HG03060 (cell line): ENCODE measurements around the gene CRIP2.

Source experiments
- ATAC-seq: cut with Tn5 transposase; IDR thresholded peaks from one replicate; pipeline ENCODE4 v1.9.1; 2021; ENCODE audit warnings: low read depth, moderate number of reproducible peaks; ENCODE audit not compliant: unreplicated experiment

The CRIP2 gene

GRCh38 chr14:105442834-105443233 is 31.8 kb upstream of the CRIP2 start:
- ATAC-seq, result no peak

- no peak for ATAC-seq
These were observed 29.8 kb upstream of the CRIP2 start for GRCh38 chr14:105444859-105445258.

- no peak for ATAC-seq
These were observed 29.3 kb upstream of the CRIP2 start for GRCh38 chr14:105445290-105445689.

- no peak for ATAC-seq
These were observed 28.4 kb upstream of the CRIP2 start for GRCh38 chr14:105445901-105446845.

- no peak for ATAC-seq
These were observed 27.6 kb upstream of the CRIP2 start for GRCh38 chr14:105446971-105447370.

- ATAC-seq, result no peak
These were observed 26.7 kb upstream of the CRIP2 start for GRCh38 chr14:105447651-105448640.

DNA sequence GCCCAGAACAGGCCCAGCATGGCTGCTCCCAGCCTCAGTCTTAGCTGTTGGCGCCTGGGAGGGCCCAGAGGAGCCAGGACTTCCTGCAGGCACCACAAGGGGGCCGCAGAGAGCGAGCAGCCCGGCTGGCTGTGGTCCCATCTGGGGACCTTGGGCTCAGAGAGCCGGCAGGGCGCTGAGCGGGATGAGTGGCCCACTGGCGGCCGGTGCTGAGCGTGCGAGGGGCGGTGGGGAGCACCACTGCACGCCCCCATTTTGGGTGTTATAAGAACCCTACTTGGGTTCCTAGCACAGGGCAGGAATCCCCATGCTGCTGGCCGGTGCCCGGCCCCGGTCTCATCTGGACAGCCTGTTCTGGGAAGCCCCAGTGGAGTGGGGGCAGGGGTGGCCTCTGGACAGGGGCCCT is 25.9 kb upstream of the CRIP2 start:
- ATAC-seq, result no peak

GRCh38 chr14:105449276-105450122 is 25.1 kb upstream of the CRIP2 start:
- ATAC-seq, result no peak

- no peak for ATAC-seq
These were observed 24.5 kb upstream of the CRIP2 start for GRCh38 chr14:105450123-105450505.

DNA sequence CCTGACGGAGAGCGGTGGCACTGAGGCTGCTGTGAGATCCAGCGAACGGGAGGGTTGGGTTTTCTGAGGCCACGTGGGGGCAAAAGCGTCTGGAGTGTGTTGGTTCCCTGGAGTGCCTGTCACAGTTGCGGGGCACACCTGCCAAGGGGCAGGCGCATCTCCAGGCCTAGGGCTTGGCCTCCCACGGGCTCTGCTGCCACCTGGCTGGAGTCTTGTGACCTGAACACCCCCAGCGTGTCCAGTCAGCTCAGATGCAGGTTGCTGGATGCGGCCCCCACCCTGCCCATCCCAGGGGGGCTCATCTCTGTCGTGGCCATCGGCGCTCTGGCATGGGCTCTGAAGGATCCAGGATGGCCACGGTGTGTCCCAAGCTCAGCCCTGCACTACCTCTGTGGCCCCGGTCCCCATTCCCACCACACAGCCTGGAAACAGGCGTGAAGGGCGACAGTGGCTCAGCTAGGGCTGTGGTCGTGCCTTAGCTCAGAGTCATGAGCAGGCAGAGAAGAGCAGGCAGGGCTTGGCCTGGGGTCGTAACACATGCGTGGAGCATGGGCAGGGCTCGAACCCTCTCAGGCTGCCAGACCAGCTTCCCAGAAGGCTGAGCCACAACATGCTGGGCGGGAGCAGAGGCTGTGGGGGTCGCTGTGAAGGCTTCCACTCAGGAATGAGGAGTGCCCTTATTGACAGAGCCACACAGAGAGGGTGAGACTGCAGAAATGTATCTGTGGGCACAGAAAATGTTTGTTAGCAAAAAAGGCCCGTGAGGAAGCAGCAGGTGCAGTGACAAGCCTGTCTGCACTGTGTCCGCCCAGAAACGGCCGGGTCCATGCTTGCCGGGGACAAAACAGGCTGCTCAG is 23.5 kb upstream of the CRIP2 start:
- ATAC-seq, result no peak

- ATAC-seq, result no peak
These were observed 21.7 kb upstream of the CRIP2 start for GRCh38 chr14:105452963-105453362.

DNA sequence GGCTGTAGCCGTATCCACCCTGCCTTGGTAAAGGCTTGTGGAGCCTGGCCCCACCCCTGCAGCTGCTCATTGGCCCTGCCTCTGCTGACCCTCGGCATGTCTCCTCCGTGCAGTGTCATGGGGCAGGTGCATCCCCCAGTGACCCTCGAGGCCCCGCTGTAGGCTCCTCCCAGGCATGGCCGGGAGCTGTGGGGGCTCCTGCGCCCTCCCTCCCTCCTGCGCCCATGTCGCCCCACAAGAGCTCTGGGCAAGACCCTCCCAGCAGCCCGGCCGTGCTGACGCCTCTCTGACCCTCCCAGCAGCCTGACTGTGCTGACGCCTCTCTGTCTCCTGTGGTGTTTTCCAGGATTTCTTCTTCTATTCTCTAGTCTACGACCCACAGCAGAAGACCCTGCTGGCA is 20.8 kb upstream of the CRIP2 start:
- no peak for ATAC-seq

DNA sequence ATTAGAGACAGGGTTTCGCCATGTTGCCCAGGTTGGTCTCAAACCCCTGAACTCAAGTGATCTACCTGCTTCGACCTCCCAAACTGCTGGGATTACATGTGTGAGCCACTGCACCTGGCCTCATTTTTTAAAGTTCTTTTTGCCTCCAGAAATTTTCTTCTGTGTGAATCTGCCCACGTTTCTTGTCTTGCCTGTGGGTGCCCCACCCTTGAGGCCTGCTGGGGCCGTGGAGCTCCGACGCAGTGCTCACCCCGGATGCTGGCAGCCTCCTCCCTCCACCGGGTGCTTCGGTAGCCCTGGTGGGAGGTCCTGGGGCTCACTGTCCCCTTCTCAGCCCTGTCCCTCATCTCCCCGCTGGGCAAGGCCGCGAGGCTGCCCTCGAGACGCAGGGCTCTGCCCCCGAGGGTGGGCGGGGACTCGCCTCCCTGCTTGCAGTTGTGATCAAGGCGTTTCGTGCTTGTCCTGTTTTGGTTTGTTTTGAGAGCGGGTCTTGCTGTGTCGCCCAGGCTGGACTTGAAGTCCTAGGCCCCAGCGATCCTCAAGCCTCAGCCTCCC is 19.5 kb upstream of the CRIP2 start:
- no peak for ATAC-seq

GRCh38 chr14:105455766-105456660 is 18.6 kb upstream of the CRIP2 start:
- ATAC-seq, result no peak

DNA sequence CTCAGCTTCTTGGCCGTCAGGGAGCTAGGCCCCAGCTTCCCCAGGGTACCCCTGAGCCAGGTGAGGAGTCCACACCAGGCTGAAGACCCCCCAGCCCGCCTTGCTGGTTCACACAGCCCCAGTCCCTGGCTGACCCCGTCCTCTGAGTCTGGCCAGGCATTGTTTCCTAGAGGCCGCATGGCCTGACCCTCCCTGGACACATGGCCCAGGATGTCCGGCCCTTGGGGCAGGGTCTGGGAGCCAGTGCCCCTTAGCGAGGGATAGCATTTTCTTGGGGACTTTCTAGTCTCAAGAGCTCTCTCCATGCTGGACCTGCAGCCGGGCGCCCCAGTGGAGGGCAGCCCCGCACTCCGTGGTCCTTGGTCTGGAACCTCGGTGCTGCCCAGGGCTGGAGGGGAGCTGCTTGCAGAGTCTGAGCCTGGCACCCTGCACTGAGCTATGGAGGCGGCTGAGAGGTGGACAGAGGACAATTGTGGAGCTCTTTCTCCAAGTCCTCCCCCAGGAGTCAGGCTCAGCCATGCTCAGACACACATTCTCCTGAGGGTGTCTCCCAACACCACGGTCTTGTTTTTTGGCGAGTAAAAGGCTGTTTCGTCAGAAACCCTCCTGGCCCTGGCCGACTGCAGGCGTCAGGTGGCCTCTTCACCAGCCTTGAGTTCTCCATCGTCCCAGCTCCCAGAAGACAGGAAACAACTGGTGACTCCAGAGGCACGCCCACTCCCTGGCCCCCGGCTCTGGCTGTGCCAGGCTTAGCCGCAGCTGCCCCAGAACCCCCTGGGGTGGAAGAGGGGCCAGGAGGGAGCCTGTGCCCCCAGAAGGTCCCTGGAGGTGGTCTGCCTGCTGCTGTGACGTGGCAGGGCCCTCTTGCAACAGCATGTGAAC is 17.6 kb upstream of the CRIP2 start:
- ATAC-seq, result no peak

GRCh38 chr14:105458010-105458409 is 16.6 kb upstream of the CRIP2 start:
- no peak for ATAC-seq

DNA sequence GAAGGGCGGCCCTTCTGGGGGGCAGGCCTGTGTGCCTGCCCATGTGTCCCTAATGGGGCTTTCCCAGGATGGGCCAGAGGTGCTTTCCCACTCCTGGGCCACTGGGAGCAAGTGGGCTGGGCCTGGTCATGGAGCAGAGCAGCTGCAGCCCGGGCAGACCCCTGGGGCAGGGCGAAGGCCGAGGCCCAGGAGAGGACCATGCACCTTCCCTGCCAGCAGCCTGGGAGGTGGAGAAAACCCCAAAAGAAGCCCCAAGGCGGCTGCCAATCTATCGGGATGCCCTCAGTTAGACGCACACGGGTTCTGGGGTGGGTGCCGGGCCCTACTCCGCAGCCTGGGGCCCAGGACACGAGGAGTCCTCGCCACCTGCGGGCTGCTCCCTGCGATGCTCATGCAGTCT is 16.1 kb upstream of the CRIP2 start:
- ATAC-seq, result no peak
